Right cardiac atrium (tissue), 5 donors: ENCODE results near the gene CACNB1. TPM values are rescaled to one million over a fixed set of nuclear protein-coding genes. Genes with fewer than 3 reads are reported as not detected.
A peak's percentile ranks its signal among the peaks of the same experiment; 100 is the strongest.

Experiments
- ATAC-seq, 2 donors: fragments of 200-7000 bp; cut with Tn5 transposase; one replicate each; pipeline versions ENCODE4 v1.8.0 to v1.9.1; 2020; ENCODE audit warnings: moderate library complexity in 2 of 2, mild to moderate bottlenecking in 1 of 2
- DNase-seq, 3 donors: peaks; one replicate each; pipeline ENCODE4 v3.0.0-alpha.2; 2020
- H3K27ac ChIP-seq: one replicate; pipeline ENCODE4 v1.5.1; 2013; ENCODE audit warnings: mild to moderate bottlenecking, low read length, control low read depth, moderate library complexity
- H3K27me3 ChIP-seq: one replicate; pipeline ENCODE4 v1.6.1; 2013; ENCODE audit not compliant: control insufficient read depth, insufficient read depth
- H3K4me1 ChIP-seq: one replicate; pipeline ENCODE4 v1.6.1; 2013; ENCODE audit warnings: low read length; ENCODE audit not compliant: control insufficient read depth, insufficient read depth
- H3K4me3 ChIP-seq: one replicate; pipeline ENCODE4 v1.5.1; 2013; ENCODE audit warnings: low read length, control low read depth
- H3K9me3 ChIP-seq: one replicate; pipeline ENCODE4 v1.6.1; 2013; ENCODE audit warnings: low read length; ENCODE audit not compliant: control insufficient read depth
- WGBS: extraction: QIAGEN DNeasy Blood & Tissue Kit; methylation state at CpG from one replicate; pipeline ENCODE4 v1.1.7; 2013; 5-methylcytosine and 5-hydroxymethylcytosine counted together
- intact Hi-C, 4 donors: fragments of 100-400 bp; cut with DNase I; formaldehyde crosslinking; loops; one replicate each; pipeline versions ENCODE4 v1.11.0 to v1.14.0; 2022 to 2023
- polyA plus RNA-seq: library from polyadenylated mRNA; stranded (reverse); fragments of 200-250 nt; gene quantifications from one replicate; pipeline ENCODE4 v1.2.3, GENCODE V29; 2013
- total RNA-seq, 4 donors: library from RNA; stranded (reverse); fragmentation: NEBNext Ultra II Directional; extraction: Animal tissue kit (Norgen Biotek cat#: 25700); gene quantifications; one replicate each; pipeline ENCODE4 v1.2.1, GENCODE V29; 2021
- donor health status: healthy with polysubstance abuse.
- donor health status: DM: no; HTN: yes; CAD: no.
- donor health status: DM: no; HTN: no; CAD: no.
- donor health status: DM: no; HTN: yes; CAD: no; lungs with severe emphysema.
- donor health status: DM: yes; HTN: yes; CAD: no.

CACNB1 gene
- total and polyA plus RNA-seq, 5 donors, result 5.8 to 10.8 (median 7.7) TPM

DNA sequence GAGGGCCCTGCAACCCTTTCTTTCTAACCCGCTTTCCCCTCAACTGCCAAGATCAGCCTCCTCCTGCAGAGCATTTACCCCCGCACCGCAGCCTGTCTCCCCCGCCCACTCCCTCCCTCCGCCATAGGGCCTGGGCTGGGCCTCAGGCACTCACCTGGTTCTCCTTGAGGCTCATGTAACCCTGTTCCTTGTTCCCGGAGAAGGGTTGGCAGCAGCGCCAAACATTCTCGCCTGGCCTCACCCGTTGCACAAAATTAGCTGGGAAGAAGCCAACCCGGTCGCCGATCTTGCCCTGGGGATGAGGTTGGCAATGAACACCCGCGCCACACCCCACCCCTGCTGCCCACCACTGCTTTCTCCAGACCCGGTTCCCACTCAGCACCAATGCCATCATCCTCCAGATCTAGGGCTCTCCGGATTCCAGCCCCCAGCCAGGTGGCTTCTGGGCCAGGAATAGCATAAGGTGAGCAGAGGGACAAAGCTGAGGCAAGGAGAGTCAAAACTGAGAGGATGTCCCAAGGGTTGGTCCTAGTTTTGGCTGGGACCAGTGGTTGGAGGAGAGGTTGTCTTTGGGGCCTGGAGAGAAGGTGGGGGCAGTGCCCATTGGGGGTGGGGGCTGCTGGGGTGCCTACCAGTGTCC, 15.5 kb upstream of the CACNB1 start:
- no peak overlapping the region for H3K27ac ChIP-seq
- peaks cover 4% of the 10 kb centered on the region for H3K4me1 ChIP-seq
- H3K4me3 ChIP-seq, result no peak overlapping the region
- intact Hi-C loops, result no loop called here
- no peak for DNase-seq
- no peak for ATAC-seq
- H3K9me3 ChIP-seq, result no peaks in the 10 kb centered on the region
- 54% methylated on average over 16 of the region's 16 CpGs for WGBS
- H3K27me3 ChIP-seq, result no peaks in the 10 kb centered on the region

DNA sequence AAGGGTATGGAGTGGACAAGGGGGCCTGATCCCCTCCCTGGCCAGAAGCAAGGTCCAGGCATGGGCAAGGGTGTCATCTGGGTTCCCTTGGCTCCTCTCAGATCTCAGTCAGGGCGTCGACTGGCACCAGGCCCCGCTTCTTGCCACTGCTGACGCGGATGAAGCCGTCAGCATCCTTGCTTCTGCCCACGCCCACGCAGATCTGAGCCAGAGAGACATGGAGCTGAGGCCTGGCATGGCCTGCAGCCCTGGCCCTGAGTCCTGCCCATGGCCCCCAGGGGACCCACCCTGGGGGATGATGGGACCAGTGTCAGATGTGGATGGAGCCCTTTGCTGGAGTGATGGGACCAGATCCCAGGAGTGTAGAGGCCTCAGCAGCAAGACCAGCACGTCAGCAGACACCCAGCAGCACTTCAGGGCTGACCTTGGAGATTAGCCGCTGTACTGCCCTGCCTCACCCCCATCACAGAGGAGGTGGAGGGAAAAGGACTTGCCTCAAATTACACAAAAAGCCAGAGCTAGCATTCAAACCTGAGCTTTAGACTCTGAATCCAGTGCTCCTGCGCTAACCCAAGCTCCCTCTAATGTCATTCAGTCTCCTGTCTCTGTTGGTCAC, 14.8 kb upstream of the CACNB1 start:
- Histone ChIP-seq H3K27ac (peak overlapping the region; percentile 13), H3K4me1 (peaks cover 4% of the 10 kb centered on the region), H3K27me3 (no peaks in the 10 kb centered on the region), H3K4me3 (no peak overlapping the region), H3K9me3 (no peaks in the 10 kb centered on the region)
- 73% methylated on average over 11 of the region's 11 CpGs for WGBS
- intact Hi-C loops, result no loop called here
- peak; percentile 7 to 20 for ATAC-seq
- DNase-seq, result peak in 1 of 3 donors; percentile 53

DNA sequence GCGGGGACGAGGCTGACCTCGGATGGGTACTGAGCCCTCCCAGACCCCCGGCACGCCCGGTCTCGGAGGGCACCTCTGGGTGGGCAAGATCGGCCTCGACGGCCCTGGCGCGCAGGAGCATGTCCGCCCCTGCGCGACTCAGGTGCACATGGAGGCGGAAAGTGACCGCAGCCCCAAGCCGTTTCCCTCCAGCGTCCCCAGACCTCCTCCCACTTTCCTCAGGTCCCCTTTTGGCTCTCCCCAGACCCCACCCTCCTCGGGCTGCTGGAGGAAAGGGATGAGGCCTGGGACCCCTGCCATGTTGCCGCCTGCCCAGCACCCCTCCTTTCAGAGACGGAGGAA, 12.6 kb upstream of the CACNB1 start:
- Histone ChIP-seq H3K4me1 (peaks cover 4% of the 10 kb centered on the region), H3K27me3 (no peaks in the 10 kb centered on the region), H3K4me3 (peak overlapping the region; percentile 6), H3K9me3 (no peaks in the 10 kb centered on the region), H3K27ac (no peak overlapping the region)
- intact Hi-C loops, result no loop called here
- 7% methylated on average over 22 of the region's 22 CpGs for WGBS
- ATAC-seq (no peak), DNase-seq (no peak)

DNA sequence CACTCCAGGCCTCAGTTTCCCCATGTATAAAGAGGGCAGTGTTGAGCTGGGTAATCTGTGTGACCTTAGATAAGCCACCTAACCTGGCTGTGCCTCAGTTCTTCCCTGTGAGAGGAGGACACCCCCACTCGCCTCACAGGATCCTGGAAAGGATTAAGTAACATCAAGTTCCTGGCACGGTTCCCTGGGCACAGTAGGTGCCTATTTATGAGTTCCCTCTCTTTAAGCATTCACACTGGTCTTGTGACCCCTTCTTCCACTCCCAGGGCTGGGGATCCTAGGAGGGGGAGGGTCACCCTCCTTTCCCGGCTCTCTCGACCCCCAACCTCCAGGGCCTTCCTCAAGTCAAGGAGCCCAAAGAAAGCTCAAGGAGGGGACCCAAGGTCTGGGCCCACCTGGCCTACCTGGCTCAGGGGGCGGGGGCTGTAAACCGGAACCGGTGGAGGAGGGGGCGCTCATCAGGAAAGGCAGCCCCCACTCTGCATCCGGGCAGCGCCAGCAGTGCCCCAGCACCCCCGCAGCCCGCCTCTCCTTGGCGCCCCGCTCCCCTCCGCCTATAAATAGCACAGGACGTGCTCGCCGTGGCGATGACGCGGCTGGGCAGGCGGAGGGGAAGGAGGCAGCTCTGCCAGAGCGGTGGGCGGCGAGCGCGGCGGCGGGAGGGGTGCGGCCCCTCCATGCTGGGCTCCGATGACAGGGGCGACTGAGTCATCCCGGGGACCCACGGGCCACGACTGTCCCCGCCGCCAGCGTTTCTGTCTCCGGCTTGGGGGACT, 12.0 kb upstream of the CACNB1 start:
- peak overlapping the region; percentile 6 for H3K4me3 ChIP-seq
- H3K27me3 ChIP-seq, result no peaks in the 10 kb centered on the region
- H3K27ac ChIP-seq, result peak overlapping the region; percentile 32
- H3K9me3 ChIP-seq, result no peaks in the 10 kb centered on the region
- ATAC-seq (peak; percentile 58 to 78), DNase-seq (peak; percentile 83 to 88 (median 87))
- intact Hi-C loops, result loop anchor here in 2 of 4 donors (5.0 to 10.0 kb wide), 2 partner anchors 33 to 45 kb away; no protein-coding TSS in a partner anchor
- H3K4me1 ChIP-seq, result peaks cover 4% of the 10 kb centered on the region
- 1% methylated on average over 39 of the region's 39 CpGs for WGBS

DNA sequence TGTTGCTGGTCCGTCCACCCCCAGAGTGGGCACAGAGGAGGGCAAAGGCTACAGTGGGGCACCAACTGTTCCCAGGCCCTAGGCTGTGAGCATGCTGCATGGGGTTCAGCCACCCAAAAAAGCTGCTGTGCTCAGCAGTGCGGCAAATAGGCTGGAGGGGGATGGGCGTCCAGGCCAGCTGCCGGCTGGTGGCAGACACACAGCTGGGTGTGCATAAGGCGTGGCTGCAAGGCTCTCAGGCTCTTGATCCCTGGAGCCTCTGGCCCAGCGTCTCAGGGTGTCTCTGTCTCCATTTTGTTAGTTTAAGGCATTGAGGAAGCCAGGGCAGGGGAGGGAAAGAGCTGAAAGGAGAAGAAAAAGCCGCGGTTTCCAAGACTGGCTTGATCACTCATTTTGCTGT, 11.4 kb upstream of the CACNB1 start:
- DNase-seq, result peak in 1 of 3 donors; percentile 58
- Histone ChIP-seq H3K9me3 (no peaks in the 10 kb centered on the region), H3K27me3 (no peaks in the 10 kb centered on the region), H3K4me3 (no peak overlapping the region), H3K4me1 (peaks cover 4% of the 10 kb centered on the region), H3K27ac (no peak overlapping the region)
- WGBS, result 64% methylated on average over 8 of the region's 8 CpGs
- ATAC-seq, result no peak
- intact Hi-C loops, result loop anchor here in 2 of 4 donors (5.0 to 10.0 kb wide), 2 partner anchors 33 to 46 kb away; no protein-coding TSS in a partner anchor

DNA sequence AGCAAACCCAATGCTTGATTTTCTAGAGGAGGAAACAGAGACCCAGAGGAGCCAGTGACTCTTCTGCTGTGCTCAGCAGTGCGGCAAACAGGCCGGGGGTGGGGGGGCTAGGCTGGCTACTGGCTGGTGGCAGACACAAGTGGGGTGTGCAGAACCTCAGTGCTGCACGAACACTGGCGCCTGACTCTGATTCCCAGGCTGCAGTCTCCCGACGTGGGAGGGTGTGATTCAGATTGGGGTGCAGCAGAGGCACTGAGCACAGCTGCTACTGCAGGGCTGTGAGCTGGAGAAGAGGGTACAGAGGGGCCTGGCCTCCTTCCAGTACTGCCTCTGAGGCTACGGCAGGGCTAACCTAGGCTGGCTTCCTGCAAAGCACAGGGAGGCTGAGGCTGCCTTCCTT, 10.7 kb upstream of the CACNB1 start:
- Histone ChIP-seq H3K4me3 (no peak overlapping the region), H3K4me1 (peaks cover 4% of the 10 kb centered on the region), H3K27me3 (no peaks in the 10 kb centered on the region), H3K9me3 (no peaks in the 10 kb centered on the region), H3K27ac (no peak overlapping the region)
- intact Hi-C loops, result loop anchor here in 2 of 4 donors (5.0 to 10.0 kb wide), 2 partner anchors 34 to 47 kb away; no protein-coding TSS in a partner anchor
- no peak for ATAC-seq
- 65% methylated on average over 7 of the region's 7 CpGs for WGBS
- no peak for DNase-seq

DNA sequence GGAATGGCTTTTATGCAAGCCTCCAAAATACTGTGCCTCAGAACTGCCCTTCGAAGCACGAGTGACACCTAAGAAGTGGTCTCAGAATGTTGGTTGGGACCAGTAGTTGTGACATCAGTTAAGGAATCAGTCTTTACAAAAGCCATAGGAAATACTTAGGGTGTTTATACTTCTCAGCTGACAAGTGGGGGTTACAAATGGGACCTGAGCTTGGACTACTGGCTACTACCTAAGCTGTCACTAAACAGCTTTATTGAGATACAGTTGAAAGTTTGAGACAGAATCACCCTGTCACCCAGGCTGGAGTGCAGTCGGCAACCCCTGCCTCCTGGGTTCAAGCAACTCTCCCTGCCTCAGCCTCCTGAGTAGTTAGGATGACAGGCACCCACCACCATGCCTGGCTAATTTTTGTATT, 7.7 kb upstream of the CACNB1 start:
- intact Hi-C loops, result loop anchor here in 2 of 4 donors (5.0 to 10.0 kb wide), 2 partner anchors 37 to 50 kb away; no protein-coding TSS in a partner anchor
- no peak overlapping the region for H3K27ac ChIP-seq
- peaks cover 7% of the 10 kb centered on the region for H3K4me1 ChIP-seq
- no peak for DNase-seq
- 80% methylated on average over 3 of the region's 3 CpGs for WGBS
- H3K9me3 ChIP-seq, result no peaks in the 10 kb centered on the region
- no peaks in the 10 kb centered on the region for H3K27me3 ChIP-seq
- no peak overlapping the region for H3K4me3 ChIP-seq
- ATAC-seq, result no peak

DNA sequence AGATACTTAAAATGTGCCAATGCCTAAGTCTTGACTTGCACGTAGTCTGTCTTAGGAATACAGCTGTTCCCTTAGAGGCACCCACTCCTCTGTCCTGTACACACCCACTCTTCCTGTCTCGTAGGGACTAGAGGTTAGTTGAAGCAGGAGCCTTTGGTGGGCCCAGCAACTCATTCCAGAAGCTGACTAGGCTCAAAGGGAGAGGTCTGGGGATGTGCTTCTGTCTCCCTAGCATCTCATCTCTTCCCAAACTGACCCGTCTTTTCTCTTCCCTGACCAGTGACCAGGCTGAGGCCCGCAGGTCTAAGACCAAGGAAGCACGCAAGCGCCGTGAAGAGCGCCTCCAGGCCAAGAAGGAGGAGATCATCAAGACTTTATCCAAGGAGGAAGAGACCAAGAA, 6.8 kb upstream of the CACNB1 start:
- no peaks in the 10 kb centered on the region for H3K9me3 ChIP-seq
- intact Hi-C loops, result loop anchor here in 1 of 4 donors (10.0 kb wide), 1 partner anchor 51 kb away; no protein-coding TSS in a partner anchor
- no peak for ATAC-seq
- DNase-seq, result no peak
- H3K4me1 ChIP-seq, result peaks cover 4% of the 10 kb centered on the region
- no peak overlapping the region for H3K27ac ChIP-seq
- H3K4me3 ChIP-seq, result no peak overlapping the region
- WGBS, result 83% methylated on average over 8 of the region's 8 CpGs
- H3K27me3 ChIP-seq, result no peaks in the 10 kb centered on the region

DNA sequence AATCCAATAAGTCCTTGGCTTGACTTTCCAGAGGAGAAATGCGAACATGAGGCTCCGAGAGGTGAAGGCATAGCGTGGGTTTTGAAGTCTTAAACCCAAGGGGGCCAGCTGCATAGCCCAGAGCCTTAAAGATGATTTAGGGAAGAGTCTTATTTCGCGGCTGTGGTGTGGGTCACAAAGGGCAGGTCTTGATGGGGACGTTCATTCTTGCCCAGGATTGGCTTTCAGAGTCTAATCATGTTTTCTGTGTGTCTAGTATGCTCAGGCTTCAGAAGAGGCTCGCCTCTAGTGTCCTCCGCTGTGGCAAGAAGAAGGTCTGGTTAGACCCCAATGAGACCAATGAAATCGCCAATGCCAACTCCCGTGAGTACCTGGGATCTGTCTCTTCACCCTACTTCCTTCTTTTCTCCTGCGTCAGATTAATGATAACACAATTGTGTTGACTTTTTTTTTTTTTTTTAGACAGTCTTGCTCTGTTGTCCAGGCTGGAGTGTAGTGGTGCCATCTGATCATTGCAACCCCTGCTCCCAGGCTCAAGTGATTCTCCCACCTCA, 3.6 kb upstream of the CACNB1 start:
- no peak for ATAC-seq
- 44% methylated on average over 11 of the region's 11 CpGs for WGBS

DNA sequence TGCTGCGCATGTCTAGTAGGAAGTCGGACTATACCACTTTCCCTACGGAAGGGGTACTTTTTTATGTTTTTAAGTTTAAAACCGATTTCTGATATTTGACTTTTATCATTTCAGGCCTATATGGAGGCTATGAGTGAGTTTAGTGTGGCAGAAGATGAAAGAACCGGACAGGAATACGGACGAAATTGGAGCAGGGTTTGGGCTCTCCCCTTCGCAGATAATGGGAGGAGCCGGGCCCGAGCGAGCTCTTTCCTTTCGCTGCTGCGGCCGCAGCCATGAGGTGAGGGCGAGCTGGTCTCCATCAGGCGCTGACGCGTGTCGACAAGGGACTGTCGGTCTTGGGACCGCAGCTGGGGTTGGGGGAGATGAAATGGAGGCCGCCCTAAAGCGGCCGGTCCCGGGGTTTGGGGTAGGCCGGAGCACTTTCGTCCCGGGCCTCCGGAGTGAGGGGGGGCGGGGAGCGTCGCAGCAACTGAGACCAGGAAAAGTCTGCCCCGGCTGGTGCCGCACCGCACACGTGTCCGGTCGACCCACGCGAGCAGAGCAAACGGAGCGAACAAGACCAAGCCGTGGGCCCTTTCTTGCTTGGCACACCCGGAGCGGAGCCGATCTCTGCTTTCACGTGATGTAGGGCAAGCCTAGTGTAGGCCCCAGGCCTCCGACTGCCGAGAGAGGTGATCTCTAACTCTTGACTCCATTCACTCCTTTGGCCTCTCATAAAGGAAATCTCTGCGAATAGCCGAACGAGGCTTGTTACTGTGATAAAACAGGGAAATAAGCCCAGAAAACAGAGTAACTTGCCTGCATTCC, 2.8 kb upstream of the CACNB1 start, which contains the start of gene RPL19:
Gene RPL19, plus strand, starts transcription at position 214 of the 810 bp plus-strand sequence. Its CDS starts 62 bp downstream, at position 276.
- under 1% methylated on average over 52 of the region's 52 CpGs for WGBS
- peak within 1 kb of the TSS; percentile 87 for H3K27ac ChIP-seq
- DNase-seq, result peak; percentile 78 to 91 (median 91)
- H3K4me1 ChIP-seq, result peaks cover 3% of the 10 kb centered on the region
- H3K9me3 ChIP-seq, result no peaks in the 10 kb centered on the region
- ATAC-seq, result peak; percentile 75
- no peaks in the 10 kb centered on the region for H3K27me3 ChIP-seq
- intact Hi-C loops, result loop anchor here in 1 of 4 donors (10.0 kb wide), 1 partner anchor 55 kb away; no protein-coding TSS in a partner anchor
- peak within 1 kb of the TSS; percentile 96 for H3K4me3 ChIP-seq

More for the DNA sequence above, 3.6 kb upstream of the CACNB1 start:
- Histone ChIP-seq H3K4me1 (peaks cover 3% of the 10 kb centered on the region), H3K4me3 (peak overlapping the region; percentile 96), H3K27ac (no peak overlapping the region), H3K9me3 (no peaks in the 10 kb centered on the region), H3K27me3 (no peaks in the 10 kb centered on the region)
- DNase-seq, result no peak
- intact Hi-C loops, result loop anchor here in 1 of 4 donors (10.0 kb wide), 1 partner anchor 54 kb away; no protein-coding TSS in a partner anchor
